Uterus (tissue), 2 donors: ENCODE results near the gene GADD45B.

ENCODE experiments used
- CTCF ChIP-seq, 4 experiments: fragments of 200-600 bp in 2 of 4; fragments of 450-650 bp in 2 of 4; sonication (generic) in 2 of 4; IDR thresholded peaks; one replicate each; pipeline ENCODE4 v1.5.1; 2016 to 2019; ENCODE audit warnings: antibody characterized with exemption in 4 of 4, mild to moderate bottlenecking in 2 of 4, moderate library complexity in 1 of 4
- POLR2A ChIP-seq, 2 donors: fragments of 450-650 bp; IDR thresholded peaks; one replicate each; pipeline ENCODE4 v1.6.1; 2016; ENCODE audit warnings: antibody characterized with exemption in 2 of 2, mild to moderate bottlenecking in 1 of 2, moderate library complexity in 1 of 2

GRCh38 chr19:2443116-2443784, 32.7 kb upstream of the GADD45B start:
- TF ChIP-seq POLR2A (IDR thresholded peaks at IDR 0.05), result no peak
- TF ChIP-seq CTCF (IDR thresholded peaks at IDR 0.05), result no peak
